B cell (primary cell): ENCODE measurements around the gene CADPS.

ENCODE experiments used
- CTCF ChIP-seq: fragments of 200-600 bp; IDR thresholded peaks from one replicate; pipeline ENCODE4 v1.8.0; 2022; ENCODE audit warnings: antibody characterized with exemption, mild to moderate bottlenecking
- EZH2 ChIP-seq: IDR thresholded peaks from 2 replicates; pipeline ENCODE4 v1.6.1; 2012; ENCODE audit warnings: borderline replicate concordance, low read depth, mild to moderate bottlenecking, moderate library complexity, low read length; ENCODE audit not compliant: insufficient read depth, poor library complexity, severe bottlenecking

GRCh38 chr3:62372621-62373041 is 502.6 kb downstream of the CADPS start:
- TF ChIP-seq CTCF (no peak), EZH2 (no peak)
